Measurements from ENCODE around the gene VWCE. TPM values are rescaled to one million over a fixed set of nuclear protein-coding genes. Genes with fewer than 3 reads are reported as not detected.

VWCE gene
- total and polyA plus RNA-seq, 2 donors from 2014 or later, result 0.32 to 1.2 TPM

- H3K4me1 ChIP-seq (ENCODE audit: control insufficient read depth in 2 of 3, insufficient read depth in 2 of 3, low read depth in 1 of 3, low read length in 3 of 3), result no peaks in the 10 kb centered on the region
- no peaks in the 10 kb centered on the region for H3K9me3 ChIP-seq (ENCODE audit: control insufficient read depth in 2 of 3, insufficient read depth in 1 of 3, low read length in 3 of 3)
- no peak overlapping the region for H3K4me3 ChIP-seq (ENCODE audit: low read length in 3 of 3)
- intact Hi-C loops (cut with DNase I), result no loop called here
- H3K36me3 ChIP-seq (ENCODE audit: control insufficient read depth in 2 of 3, insufficient read depth in 3 of 3, low read length in 3 of 3), result peaks cover 25 to 79% (median 56%) of the 10 kb centered on the region in 3 donors
- DNase-seq, result no peak
- H3K27me3 ChIP-seq (ENCODE audit: control insufficient read depth, insufficient read depth, low read length), result no peaks in the 10 kb centered on the region
- no peak overlapping the region for H3K9ac ChIP-seq (ENCODE audit: low read length in 3 of 3)
- no peak overlapping the region for H3K27ac ChIP-seq (ENCODE audit: low read depth in 2 of 2, low read length in 2 of 2)
- TF ChIP-seq, protein P1, sequence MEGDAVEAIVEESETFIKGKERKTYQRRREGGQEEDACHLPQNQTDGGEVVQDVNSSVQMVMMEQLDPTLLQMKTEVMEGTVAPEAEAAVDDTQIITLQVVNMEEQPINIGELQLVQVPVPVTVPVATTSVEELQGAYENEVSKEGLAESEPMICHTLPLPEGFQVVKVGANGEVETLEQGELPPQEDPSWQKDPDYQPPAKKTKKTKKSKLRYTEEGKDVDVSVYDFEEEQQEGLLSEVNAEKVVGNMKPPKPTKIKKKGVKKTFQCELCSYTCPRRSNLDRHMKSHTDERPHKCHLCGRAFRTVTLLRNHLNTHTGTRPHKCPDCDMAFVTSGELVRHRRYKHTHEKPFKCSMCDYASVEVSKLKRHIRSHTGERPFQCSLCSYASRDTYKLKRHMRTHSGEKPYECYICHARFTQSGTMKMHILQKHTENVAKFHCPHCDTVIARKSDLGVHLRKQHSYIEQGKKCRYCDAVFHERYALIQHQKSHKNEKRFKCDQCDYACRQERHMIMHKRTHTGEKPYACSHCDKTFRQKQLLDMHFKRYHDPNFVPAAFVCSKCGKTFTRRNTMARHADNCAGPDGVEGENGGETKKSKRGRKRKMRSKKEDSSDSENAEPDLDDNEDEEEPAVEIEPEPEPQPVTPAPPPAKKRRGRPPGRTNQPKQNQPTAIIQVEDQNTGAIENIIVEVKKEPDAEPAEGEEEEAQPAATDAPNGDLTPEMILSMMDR (IDR thresholded peaks at IDR 0.05; ENCODE audit: borderline replicate concordance, extremely low read depth, insufficient read depth), result no peak
- FAIRE-seq, result no peak
Measured at GRCh38 chr11:61306221-61306620, 11.1 kb upstream of the VWCE start.

DNA sequence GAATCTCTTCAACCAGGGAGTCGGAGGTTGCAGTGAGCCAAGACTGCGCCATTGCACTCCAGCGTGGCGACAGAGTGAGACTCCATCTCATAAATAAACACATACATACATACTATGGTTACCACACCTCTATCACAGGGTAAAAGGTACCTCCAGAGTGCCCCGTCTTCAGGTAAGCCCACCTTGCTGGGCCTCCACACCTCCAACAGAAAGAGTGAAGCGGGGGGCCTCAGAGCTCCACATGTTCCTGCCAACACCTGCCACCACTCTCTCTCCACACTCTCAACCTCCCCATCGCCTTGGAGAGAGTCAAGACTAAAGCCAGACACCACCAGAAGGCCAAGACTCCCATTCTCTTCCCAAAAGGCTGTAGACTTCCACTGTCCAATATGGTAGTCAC is 10.3 kb upstream of the VWCE start:
- FAIRE-seq (no peak), DNase-seq (no peak)
- TF ChIP-seq, protein P1 (IDR thresholded peaks at IDR 0.05; ENCODE audit: borderline replicate concordance, extremely low read depth, insufficient read depth), result no peak
- intact Hi-C loops (cut with DNase I), result no loop called here
- Histone ChIP-seq H3K4me3 (ENCODE audit: low read length in 3 of 3) (no peak overlapping the region), H3K9me3 (ENCODE audit: control insufficient read depth in 2 of 3, insufficient read depth in 1 of 3, low read length in 3 of 3) (no peaks in the 10 kb centered on the region), H3K27ac (ENCODE audit: low read depth in 2 of 2, low read length in 2 of 2) (no peak overlapping the region), H3K36me3 (ENCODE audit: control insufficient read depth in 2 of 3, insufficient read depth in 3 of 3, low read length in 3 of 3) (peaks cover 27 to 79% (median 59%) of the 10 kb centered on the region in 3 donors), H3K4me1 (ENCODE audit: control insufficient read depth in 2 of 3, insufficient read depth in 2 of 3, low read depth in 1 of 3, low read length in 3 of 3) (no peaks in the 10 kb centered on the region), H3K27me3 (ENCODE audit: control insufficient read depth, insufficient read depth, low read length) (no peaks in the 10 kb centered on the region), H3K9ac (ENCODE audit: low read length in 3 of 3) (no peak overlapping the region)

DNA sequence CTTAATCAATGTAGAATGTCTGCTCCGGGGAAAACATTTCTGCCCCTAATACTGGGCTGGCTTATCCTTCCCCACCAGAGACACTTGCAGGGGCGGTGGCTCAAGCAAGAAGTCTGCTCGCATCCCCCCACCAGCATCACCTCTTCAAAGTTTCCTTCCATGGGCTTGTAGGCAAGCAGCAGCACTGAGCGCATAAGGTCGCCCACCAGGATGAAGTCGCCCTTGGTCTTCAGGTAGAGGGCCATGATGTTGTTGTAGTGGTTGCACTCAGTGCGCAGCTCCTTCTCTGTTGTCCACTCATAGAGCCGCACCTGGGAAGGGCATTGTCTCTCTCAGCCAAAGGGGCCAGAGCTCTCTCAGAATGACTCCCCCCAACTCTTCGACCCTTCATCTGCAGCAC is 8.6 kb upstream of the VWCE start:
- H3K4me1 ChIP-seq (ENCODE audit: control insufficient read depth in 2 of 3, insufficient read depth in 2 of 3, low read depth in 1 of 3, low read length in 3 of 3), result no peaks in the 10 kb centered on the region
- no peaks in the 10 kb centered on the region for H3K9me3 ChIP-seq (ENCODE audit: control insufficient read depth in 2 of 3, insufficient read depth in 1 of 3, low read length in 3 of 3)
- TF ChIP-seq, protein P1 (IDR thresholded peaks at IDR 0.05; ENCODE audit: borderline replicate concordance, extremely low read depth, insufficient read depth), result no peak
- intact Hi-C loops (cut with DNase I), result no loop called here
- no peaks in the 10 kb centered on the region for H3K27me3 ChIP-seq (ENCODE audit: control insufficient read depth, insufficient read depth, low read length)
- H3K4me3 ChIP-seq (ENCODE audit: low read length in 3 of 3), result no peak overlapping the region
- no peak overlapping the region for H3K9ac ChIP-seq (ENCODE audit: low read length in 3 of 3)
- H3K27ac ChIP-seq (ENCODE audit: low read depth in 2 of 2, low read length in 2 of 2), result no peak overlapping the region
- H3K36me3 ChIP-seq (ENCODE audit: control insufficient read depth in 2 of 3, insufficient read depth in 3 of 3, low read length in 3 of 3), result peaks cover 20 to 74% (median 50%) of the 10 kb centered on the region in 3 donors
- FAIRE-seq (no peak), DNase-seq (no peak)

- TF ChIP-seq, protein P1 (IDR thresholded peaks at IDR 0.05; ENCODE audit: borderline replicate concordance, extremely low read depth, insufficient read depth), result no peak
- peaks cover 13 to 62% (median 38%) of the 10 kb centered on the region in 3 donors for H3K36me3 ChIP-seq (ENCODE audit: control insufficient read depth in 2 of 3, insufficient read depth in 3 of 3, low read length in 3 of 3)
- no peaks in the 10 kb centered on the region for H3K4me1 ChIP-seq (ENCODE audit: control insufficient read depth in 2 of 3, insufficient read depth in 2 of 3, low read depth in 1 of 3, low read length in 3 of 3)
- H3K9me3 ChIP-seq (ENCODE audit: control insufficient read depth in 2 of 3, insufficient read depth in 1 of 3, low read length in 3 of 3), result no peaks in the 10 kb centered on the region
- intact Hi-C loops (cut with DNase I), result no loop called here
- H3K4me3 ChIP-seq (ENCODE audit: low read length in 3 of 3), result no peak overlapping the region
- FAIRE-seq (no peak), DNase-seq (no peak)
- H3K9ac ChIP-seq (ENCODE audit: low read length in 3 of 3), result no peak overlapping the region
- no peak overlapping the region for H3K27ac ChIP-seq (ENCODE audit: low read depth in 2 of 2, low read length in 2 of 2)
- no peaks in the 10 kb centered on the region for H3K27me3 ChIP-seq (ENCODE audit: control insufficient read depth, insufficient read depth, low read length)
Measured at GRCh38 chr11:61302550-61302949, 7.4 kb upstream of the VWCE start.
